GM12878 (cell line): ENCODE data around the gene SLC6A17.

Source experiments
- SREBF2 ChIP-seq: IDR thresholded peaks from 2 replicates; pipeline ENCODE4 v1.6.1; 2012; ENCODE audit warnings: mild to moderate bottlenecking, low read length
- TAF1 ChIP-seq: IDR thresholded peaks from 2 replicates; pipeline ENCODE4 v1.6.1; 2011; ENCODE audit warnings: mild to moderate bottlenecking, low read depth, low read length, borderline replicate concordance
- USF2 ChIP-seq: IDR thresholded peaks from 2 replicates; pipeline ENCODE4 v1.6.1; 2011; ENCODE audit warnings: low read depth, low read length, improper control_type of control experiment, borderline replicate concordance
- TF ChIP-seq, protein P1 (sequence below), 3 experiments: IDR thresholded peaks in 2 of 3; conservative IDR thresholded peaks in 1 of 3; 2 replicates each; pipeline ENCODE4 v1.5.1; 2011; ENCODE audit warnings: low read depth in 3 of 3, low read length in 3 of 3, mild to moderate bottlenecking in 3 of 3, control low read depth in 2 of 3, moderate library complexity in 2 of 3, inconsistent platforms in 1 of 3, mixed read lengths in 1 of 3; ENCODE audit not compliant: control insufficient read depth in 2 of 3, insufficient read depth in 1 of 3; ENCODE audit errors: extremely low read depth in 1 of 3
- TF ChIP-seq, protein P2 (sequence below): IDR thresholded peaks from 2 replicates; pipeline ENCODE4 v1.6.1; 2011; ENCODE audit warnings: borderline replicate concordance, low read depth, mild to moderate bottlenecking, moderate library complexity, mixed read lengths, low read length; ENCODE audit not compliant: insufficient read depth; ENCODE audit errors: extremely low read length

DNA sequence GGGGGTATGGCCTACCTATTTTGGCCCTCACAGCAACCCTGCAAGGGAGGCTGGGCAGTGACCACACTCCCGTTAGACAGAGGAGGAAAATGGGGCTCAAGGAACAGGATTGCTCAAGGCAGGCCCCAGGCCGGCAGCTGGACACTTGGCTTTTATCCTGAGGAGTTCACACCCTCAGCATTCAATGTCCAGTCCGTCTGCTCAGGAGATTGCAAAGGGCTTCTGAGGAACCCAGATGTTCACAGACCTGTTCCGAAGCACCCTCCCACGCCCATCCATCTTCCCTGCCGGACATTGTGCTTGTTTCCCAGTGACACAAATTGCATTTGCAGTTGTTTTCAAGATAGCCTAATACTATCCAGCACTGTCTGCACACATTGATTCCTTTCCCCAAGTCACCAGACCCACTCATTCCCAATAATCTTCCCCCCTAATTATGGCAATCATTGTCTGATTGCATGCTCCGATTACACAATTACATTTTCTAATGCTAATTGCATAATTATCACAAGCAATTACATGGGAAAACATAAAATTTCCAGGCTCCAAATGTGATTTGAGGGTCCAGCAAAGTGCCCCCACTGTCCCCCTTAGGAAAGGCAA, 42.3 kb upstream of the SLC6A17 start:
- TF ChIP-seq SREBF2 = no peak
- TF ChIP-seq, protein P1, sequence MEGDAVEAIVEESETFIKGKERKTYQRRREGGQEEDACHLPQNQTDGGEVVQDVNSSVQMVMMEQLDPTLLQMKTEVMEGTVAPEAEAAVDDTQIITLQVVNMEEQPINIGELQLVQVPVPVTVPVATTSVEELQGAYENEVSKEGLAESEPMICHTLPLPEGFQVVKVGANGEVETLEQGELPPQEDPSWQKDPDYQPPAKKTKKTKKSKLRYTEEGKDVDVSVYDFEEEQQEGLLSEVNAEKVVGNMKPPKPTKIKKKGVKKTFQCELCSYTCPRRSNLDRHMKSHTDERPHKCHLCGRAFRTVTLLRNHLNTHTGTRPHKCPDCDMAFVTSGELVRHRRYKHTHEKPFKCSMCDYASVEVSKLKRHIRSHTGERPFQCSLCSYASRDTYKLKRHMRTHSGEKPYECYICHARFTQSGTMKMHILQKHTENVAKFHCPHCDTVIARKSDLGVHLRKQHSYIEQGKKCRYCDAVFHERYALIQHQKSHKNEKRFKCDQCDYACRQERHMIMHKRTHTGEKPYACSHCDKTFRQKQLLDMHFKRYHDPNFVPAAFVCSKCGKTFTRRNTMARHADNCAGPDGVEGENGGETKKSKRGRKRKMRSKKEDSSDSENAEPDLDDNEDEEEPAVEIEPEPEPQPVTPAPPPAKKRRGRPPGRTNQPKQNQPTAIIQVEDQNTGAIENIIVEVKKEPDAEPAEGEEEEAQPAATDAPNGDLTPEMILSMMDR (IDR thresholded peaks at IDR 0.05 in 2 of 3, conservative IDR thresholded peaks at IDR 0.05 in 1 of 3; ENCODE audit: control insufficient read depth in 2 of 3, extremely low read depth in 1 of 3, insufficient read depth in 1 of 3, low read depth in 3 of 3, low read length in 3 of 3) = no peak
- no peak for TF ChIP-seq USF2
- no peak for TF ChIP-seq TAF1
- TF ChIP-seq, protein P2, sequence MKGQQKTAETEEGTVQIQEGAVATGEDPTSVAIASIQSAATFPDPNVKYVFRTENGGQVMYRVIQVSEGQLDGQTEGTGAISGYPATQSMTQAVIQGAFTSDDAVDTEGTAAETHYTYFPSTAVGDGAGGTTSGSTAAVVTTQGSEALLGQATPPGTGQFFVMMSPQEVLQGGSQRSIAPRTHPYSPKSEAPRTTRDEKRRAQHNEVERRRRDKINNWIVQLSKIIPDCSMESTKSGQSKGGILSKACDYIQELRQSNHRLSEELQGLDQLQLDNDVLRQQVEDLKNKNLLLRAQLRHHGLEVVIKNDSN = no peak
